ENCODE measurements around the gene HAUS7. TPM values are rescaled to one million over a fixed set of nuclear protein-coding genes. Genes with fewer than 3 reads are reported as not detected.

HAUS7 gene
- total and polyA plus RNA-seq, 12 donors = 12.7 to 45.3 (median 19.2) TPM

DNA sequence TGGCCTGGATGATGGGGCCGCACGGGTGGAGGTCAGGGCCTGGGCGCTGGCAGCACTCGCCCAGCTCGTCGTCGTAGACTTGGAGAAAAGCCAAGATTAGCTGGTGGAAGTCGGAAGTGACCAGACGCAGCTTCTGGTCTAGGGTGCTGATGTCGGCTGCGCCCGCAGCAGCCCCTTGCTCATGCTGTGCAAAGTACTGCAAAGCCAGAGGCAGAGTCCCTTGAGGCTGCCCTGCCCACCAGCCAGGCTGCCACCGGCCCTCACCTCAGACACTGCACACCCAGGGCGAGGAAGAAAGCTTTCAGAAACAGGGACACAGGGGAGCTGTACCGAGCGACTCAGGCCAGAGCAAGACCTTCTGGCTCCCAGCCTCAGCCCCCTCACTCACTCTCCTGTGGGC lies 14.8 kb downstream of the HAUS7 start:
- Histone ChIP-seq H3K4me3 (no peak overlapping the region), H3K9me3 (no peaks in the 10 kb centered on the region), H3K27ac (no peak overlapping the region), H3K36me3 (peaks cover 0 to 53% (median 0%) of the 10 kb centered on the region in 9 donors), H3K27me3 (peaks cover 0 to 9% (median 0%) of the 10 kb centered on the region in 7 donors), H3K4me1 (peaks cover 0 to 9% (median 0%) of the 10 kb centered on the region in 9 donors)
- DNase-seq = no peak
- 82 to 86% methylated on average over 8 to 16 of the region's 16 CpGs for WGBS, 2 donors
- intact Hi-C loops (cut with DNase I) = loop anchor here in 1 of 10 donors (10.0 kb wide), 1 partner anchor 49 kb away; no protein-coding TSS in a partner anchor
- TF ChIP-seq, protein P1, sequence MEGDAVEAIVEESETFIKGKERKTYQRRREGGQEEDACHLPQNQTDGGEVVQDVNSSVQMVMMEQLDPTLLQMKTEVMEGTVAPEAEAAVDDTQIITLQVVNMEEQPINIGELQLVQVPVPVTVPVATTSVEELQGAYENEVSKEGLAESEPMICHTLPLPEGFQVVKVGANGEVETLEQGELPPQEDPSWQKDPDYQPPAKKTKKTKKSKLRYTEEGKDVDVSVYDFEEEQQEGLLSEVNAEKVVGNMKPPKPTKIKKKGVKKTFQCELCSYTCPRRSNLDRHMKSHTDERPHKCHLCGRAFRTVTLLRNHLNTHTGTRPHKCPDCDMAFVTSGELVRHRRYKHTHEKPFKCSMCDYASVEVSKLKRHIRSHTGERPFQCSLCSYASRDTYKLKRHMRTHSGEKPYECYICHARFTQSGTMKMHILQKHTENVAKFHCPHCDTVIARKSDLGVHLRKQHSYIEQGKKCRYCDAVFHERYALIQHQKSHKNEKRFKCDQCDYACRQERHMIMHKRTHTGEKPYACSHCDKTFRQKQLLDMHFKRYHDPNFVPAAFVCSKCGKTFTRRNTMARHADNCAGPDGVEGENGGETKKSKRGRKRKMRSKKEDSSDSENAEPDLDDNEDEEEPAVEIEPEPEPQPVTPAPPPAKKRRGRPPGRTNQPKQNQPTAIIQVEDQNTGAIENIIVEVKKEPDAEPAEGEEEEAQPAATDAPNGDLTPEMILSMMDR (IDR thresholded peaks at IDR 0.05) = no peak
- no peak for ATAC-seq

DNA sequence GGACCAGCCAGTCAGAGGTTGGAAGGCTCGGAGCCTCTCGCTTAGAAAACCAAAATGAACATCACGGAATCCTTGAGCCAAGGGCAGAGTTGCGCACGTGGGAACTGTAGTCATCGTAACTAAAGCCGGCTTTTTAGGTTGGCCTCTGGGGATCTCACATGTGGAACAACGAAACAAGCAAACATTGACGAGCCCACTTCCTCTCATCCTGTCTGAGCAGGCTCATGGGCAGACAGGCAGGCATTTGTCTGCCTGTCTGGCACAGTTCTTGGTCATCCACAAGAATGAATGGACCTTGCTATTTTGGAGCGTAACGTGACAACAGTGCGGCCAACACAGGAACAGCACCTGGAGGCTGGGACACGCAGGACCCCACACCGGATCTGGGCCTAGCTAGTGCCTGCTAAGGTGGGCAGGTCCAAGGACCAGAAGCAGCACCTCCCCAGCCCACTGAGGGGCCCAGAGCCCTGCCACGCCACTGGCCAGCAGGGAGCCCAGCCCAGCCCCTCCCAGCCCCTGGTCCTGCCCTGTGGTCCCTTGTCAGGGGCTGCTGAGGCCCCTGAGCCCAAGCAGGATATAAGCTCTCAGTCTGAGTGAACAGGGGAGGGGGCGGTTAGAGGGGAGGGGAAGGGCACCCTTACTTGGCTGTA lies 15.3 kb downstream of the HAUS7 start:
- Histone ChIP-seq H3K36me3 (peaks cover 0 to 56% (median 0%) of the 10 kb centered on the region in 9 donors), H3K9me3 (no peaks in the 10 kb centered on the region), H3K4me1 (peaks cover 0 to 9% (median 0%) of the 10 kb centered on the region in 9 donors), H3K27me3 (peaks cover 0 to 9% (median 0%) of the 10 kb centered on the region in 7 donors), H3K4me3 (no peak overlapping the region), H3K27ac (no peak overlapping the region)
- WGBS, 2 donors = 93 to 97% methylated on average over 15 to 16 of the region's 16 CpGs
- intact Hi-C loops (cut with DNase I) = loop anchor here in 1 of 10 donors (10.0 kb wide), 1 partner anchor 50 kb away; no protein-coding TSS in a partner anchor
- TF ChIP-seq, protein P1 (IDR thresholded peaks at IDR 0.05) = no peak
- ATAC-seq (no peak), DNase-seq (no peak)

DNA sequence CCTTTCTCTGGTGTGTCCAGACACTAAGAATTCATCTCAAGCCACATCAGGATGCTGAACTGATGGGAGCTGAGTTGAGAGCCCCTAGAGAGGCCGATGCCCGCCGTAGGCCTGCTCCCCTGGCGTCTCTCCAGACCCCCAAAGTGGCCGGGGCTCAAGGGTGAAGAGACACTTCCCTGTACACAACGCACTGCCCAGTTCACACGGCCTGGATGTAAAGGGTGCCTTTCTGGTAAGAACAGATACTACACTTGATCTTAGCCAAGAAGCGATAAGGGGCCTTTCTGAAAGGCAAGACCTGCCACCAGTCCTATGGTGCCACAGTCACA lies 19.5 kb downstream of the HAUS7 start:
- DNase-seq = no peak
- Histone ChIP-seq H3K27ac (no peak overlapping the region), H3K27me3 (peaks cover 0 to 6% (median 0%) of the 10 kb centered on the region in 7 donors), H3K36me3 (peaks cover 0 to 50% (median 0%) of the 10 kb centered on the region in 9 donors), H3K4me3 (no peak overlapping the region), H3K4me1 (peaks cover 0 to 2% (median 0%) of the 10 kb centered on the region in 9 donors), H3K9me3 (no peaks in the 10 kb centered on the region)
- 94 to 98% methylated on average over 8 of the region's 8 CpGs for WGBS, 2 donors
- intact Hi-C loops (cut with DNase I) = loop anchor here in 1 of 10 donors (10.0 kb wide), 1 partner anchor 54 kb away; no protein-coding TSS in a partner anchor
- ATAC-seq = no peak
- TF ChIP-seq, protein P1 (IDR thresholded peaks at IDR 0.05) = no peak

DNA sequence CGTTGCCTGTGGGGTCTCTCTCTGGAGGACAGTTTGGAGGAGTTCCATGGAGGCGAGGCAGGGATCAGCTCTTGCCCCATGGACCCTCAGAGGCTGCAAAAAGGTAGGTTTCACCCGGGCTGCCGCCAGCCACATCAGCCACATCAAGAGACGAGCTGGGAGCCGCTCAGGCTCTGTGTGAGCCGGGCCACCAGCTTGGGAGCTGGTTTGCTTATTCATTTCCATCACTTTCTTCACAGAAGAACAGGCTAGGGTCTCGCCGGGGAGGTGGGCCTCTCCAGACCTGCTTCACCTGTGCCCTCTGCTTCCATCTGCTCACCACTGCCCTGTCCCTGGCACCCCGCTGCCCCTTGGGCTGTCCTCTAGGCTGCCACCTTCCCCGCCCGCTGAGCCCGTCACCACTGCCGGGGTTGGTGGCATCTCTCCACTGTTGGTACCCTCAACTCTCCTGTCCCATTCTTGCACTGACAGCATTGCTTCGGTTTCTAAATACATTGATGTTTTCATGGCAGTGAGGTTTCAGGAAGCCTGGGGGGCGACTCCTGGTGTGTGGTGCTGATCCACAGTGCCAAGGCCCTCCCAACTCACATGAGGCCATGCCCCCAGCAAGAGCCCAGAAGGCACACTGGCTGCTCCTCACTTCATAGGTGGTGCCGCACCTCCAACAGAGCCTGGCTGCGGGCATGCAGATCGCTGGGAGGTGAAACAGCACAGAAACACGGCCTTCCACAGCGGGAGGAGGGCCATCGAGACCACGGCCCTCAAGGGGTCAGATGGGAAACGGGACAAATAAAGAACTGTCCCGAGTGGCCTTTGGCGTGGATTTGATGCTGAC lies 20.0 kb downstream of the HAUS7 start:
- Histone ChIP-seq H3K4me3 (no peak overlapping the region), H3K27ac (no peak overlapping the region), H3K27me3 (peaks cover 0 to 6% (median 0%) of the 10 kb centered on the region in 7 donors), H3K9me3 (no peaks in the 10 kb centered on the region), H3K36me3 (peaks cover 0 to 44% (median 0%) of the 10 kb centered on the region in 9 donors), H3K4me1 (no peaks in the 10 kb centered on the region)
- ATAC-seq (no peak), DNase-seq (no peak)
- TF ChIP-seq, protein P1 (IDR thresholded peaks at IDR 0.05) = no peak
- 95 to 96% methylated on average over 26 of the region's 26 CpGs for WGBS, 2 donors
- intact Hi-C loops (cut with DNase I) = loop anchor here in 1 of 10 donors (10.0 kb wide), 1 partner anchor 54 kb away; no protein-coding TSS in a partner anchor

Data from heart right ventricle (tissue), 16 donors.